GM21526 (cell line): ENCODE measurements around the gene TANGO6.
"Not testable (repeated sequence)": the region's sequence is repeated elsewhere in the genome, so short reads cannot be mapped to it uniquely, and the experiment has no call there.

ENCODE experiments used
- ATAC-seq: cut with Tn5 transposase; IDR thresholded peaks from one replicate; pipeline ENCODE4 v1.9.1; 2021; ENCODE audit warnings: moderate library complexity; ENCODE audit not compliant: unreplicated experiment, low FRiP score

The TANGO6 gene

DNA sequence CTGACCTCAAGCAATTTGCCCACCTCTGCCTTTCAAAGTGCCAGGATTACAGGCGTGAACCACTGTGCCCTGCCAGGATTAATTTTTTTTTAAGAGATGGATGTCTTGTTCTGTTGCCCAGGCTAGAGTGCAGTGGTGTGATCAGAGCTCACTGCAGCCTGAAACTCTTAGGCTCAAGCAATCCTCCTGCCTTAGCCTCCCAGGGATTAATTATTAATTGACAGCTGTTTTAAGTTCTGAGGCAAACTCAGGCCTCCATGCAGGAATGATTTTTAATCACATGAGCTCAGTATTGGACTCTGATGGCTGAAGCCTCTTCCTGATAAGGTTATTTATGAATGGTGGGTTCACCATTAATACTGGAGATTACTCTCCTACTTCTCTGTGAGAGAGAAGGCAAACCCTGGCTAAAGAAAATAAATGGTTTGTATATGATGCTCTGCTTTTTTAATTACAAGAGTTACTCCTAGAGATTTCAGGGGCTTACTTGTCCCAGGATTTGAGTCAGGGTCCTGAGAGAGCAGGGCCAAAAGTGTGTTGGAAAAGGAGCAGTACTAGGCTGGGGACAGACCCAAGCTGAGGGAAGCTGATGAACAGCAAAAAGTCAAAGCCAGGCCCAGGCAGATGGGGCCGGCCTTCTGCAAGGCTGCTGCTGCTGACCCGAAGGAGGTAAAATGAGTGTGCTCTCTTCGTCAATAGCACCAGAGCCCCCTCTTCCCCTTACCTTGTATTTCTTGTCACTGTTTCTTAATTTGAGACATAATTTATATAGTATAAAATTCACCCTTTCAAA, 205.2 kb downstream of the TANGO6 start:
- no peak for ATAC-seq

GRCh38 chr16:69049146-69049545, 205.8 kb downstream of the TANGO6 start:
- ATAC-seq = no peak

- no peak for ATAC-seq
Measured at GRCh38 chr16:69049603-69050375, 206.5 kb downstream of the TANGO6 start.

DNA sequence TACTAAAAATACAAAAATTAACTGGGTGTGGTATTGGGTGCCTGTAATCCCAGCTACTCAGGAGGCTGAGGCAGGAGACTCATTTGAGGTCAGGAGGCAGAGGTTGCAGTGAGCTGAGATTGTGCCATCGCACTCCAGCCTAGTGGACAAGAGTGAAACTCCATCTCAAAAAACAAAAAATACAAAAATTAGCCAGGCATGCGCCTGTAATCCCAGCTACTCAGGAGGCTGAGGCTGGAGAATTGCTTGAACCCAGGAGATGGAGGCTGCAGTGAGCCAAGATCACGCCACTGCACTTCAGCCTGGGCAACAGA, 208.1 kb downstream of the TANGO6 start:
- not testable (repeated sequence) for ATAC-seq

- ATAC-seq = no peak
Measured at GRCh38 chr16:69055008-69055407, 211.7 kb downstream of the TANGO6 start.

DNA sequence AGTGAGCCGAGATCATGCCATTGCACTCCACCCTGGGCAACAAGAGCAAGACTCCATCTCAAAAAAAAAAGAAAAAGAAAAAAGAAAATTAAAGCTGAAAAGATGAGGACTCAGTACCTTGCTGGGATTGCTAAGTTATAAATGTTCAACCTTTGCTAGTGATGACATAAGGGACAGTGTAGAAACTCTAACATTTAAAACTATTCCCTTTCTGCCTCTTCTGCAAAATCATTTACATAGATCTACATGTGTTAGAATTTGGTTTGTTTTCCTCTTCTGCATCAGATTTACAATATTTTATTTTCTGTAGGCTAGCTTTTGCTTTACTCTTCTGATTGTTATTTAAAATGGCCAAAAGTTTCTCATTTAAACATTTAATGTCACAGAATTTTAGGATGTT, 212.6 kb downstream of the TANGO6 start:
- ATAC-seq = no peak

GRCh38 chr16:69056421-69056820, 213.1 kb downstream of the TANGO6 start:
- no peak for ATAC-seq

GRCh38 chr16:69057400-69058378, 214.4 kb downstream of the TANGO6 start:
- ATAC-seq = no peak

DNA sequence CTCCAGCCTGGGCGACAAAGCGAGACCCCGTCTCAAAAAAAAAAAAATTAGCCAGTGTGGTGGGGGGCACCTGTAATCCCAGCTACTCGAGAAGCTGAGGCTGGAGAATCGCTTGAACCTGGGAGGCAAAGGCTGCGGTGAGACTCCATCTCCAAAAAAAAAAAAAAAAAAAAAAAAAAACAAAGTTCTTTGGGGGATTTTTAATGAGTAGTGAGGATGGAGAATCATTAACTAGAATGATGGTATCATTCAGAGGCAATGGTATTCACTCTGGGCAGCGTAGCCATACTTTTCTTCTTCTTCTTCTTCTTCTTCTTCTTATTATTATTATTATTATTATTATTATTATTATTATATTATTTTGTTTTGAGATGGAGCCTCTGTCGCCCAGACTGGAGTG, 220.2 kb downstream of the TANGO6 start:
- not testable (repeated sequence) for ATAC-seq

DNA sequence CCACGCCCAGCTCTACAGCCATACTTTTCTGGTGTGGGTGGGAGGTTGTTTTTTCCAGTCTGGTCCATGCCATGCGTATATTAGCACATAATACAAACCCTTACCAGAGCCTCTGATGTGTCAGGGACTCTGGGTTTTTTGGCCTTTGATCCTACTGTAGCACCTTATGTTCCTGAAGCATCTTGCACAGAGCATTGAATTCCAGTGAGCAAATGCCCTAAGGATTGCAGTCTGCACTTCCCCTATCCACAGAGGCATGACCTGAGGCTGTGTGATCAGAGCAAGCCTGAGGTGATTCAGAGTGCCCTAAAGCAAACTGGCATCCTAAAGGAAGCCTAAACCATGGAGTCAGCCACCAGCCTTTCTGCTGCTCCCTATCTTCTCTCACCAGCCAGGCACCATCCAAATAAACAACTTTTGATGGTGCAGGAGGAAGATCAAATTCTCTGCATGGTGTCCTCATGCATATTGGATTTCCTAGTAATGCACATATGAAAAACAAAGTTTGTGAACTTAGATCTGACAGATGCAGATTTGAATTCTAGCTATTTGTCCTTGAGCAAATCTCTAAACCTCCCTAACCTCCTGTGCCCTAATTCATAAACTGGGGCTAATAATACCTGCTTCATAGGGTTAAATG, 220.9 kb downstream of the TANGO6 start:
- no peak for ATAC-seq

GRCh38 chr16:69064764-69065313, 221.5 kb downstream of the TANGO6 start:
- ATAC-seq = no peak

- no peak for ATAC-seq
Measured at GRCh38 chr16:69069504-69069903, 226.2 kb downstream of the TANGO6 start.

GRCh38 chr16:69071036-69071435, 227.7 kb downstream of the TANGO6 start:
- no peak for ATAC-seq

DNA sequence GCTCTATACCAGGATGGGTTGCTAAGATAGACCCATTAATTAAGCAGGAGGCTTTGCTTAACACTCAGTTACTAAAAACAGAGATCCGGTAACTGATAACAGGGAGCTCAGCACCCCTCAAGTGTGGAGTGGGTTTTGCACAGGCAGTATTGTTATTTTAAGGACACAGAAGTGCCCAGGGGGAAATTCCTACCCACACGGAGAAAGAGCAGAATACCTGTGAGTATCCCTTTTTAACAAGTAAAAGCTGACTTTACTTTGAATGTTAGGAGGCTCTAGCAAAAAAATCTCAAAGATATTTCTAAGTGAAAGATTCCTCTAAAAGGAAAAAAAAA, 229.3 kb downstream of the TANGO6 start:
- ATAC-seq = no peak

GRCh38 chr16:69073181-69073702, 229.9 kb downstream of the TANGO6 start:
- no peak for ATAC-seq

DNA sequence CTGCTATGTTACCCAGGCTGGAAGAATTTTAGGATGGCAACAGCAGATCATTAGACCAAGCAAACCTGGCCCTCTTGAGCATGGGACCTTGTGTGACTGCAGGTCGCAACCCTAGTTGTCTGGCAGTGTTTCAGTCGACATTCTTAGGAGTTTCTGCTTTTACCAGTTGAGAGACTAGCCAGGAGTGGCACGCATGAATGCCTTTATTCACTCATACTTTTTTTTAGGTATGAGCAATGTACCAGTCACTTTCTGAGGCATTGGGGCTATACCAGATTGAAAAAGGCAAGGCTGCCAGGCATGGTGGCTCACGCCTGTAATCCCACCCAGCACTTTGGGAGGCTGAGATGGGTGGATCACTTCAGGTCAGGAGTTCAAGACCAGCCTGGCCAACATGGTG, 233.9 kb downstream of the TANGO6 start:
- ATAC-seq = no peak

DNA sequence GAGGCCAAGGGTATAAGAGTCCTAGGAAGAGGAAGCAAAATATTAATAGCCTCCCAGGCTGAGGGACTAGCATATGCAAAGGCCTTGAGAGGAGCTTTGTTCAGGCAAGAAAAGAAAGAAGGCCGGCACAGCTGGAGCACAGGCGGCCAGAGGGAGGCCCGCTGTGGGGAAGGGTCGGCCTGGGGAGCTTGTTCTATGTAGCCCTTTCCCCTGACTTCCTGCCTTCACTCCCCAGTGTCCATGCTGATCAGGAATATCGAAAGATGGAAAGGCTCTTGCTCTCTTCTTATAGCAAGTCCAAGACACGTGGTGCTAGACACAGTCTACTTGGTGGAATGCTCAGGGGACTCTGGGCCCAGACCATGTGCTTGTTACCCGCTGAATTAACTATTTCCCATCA, 234.7 kb downstream of the TANGO6 start:
- ATAC-seq = no peak

DNA sequence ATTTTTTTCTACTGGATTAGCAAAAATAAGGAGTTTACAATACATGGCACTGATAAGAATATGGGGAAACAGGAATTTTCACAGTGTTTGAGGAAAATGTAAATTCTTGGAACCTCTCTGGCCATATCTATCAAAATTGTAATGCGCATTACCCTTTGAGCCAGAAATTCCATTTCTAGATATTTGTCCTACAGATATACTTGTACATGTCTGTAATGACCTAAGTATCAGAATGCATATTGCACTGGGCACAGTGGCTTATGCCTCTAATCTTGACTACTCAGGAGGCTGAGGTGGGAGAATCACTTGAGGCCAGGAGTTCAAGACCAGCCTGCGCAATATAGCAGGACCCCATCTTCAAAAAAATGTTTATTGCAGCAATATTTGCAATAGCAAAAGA, 236.4 kb downstream of the TANGO6 start:
- ATAC-seq = no peak

DNA sequence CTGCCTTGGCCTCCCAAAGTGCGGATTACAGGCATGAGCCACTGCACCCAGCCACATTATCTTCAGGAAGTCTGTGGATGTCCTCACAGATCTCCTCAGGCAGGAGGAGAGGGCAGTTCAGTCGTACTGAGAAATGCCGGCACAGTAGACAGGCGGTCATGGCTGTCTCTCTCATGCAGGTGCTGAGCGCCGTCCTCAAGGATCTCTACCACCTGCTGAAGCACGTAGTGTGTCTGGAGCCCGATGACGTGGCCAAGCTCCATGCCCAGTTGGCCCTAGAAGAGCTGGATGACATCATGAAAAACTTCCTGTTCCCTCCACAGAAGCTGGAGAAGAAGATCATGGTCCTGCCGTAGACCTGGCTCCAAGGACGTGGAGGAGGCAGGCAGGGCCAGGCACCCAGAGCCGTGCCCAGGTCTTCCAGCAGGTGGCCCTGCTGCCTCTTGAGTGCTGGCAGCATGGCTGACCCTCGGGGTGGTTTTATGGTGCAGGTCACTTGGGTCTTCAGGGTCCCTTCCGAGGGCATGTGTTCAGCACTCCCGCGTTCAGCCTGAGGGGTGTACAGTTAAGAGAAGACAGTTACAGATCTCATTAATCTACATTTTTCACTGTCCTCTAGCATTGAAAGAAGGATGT, 240.1 kb downstream of the TANGO6 start:
- no peak for ATAC-seq

GRCh38 chr16:69084289-69084688, 241.0 kb downstream of the TANGO6 start:
- ATAC-seq = no peak
